ENCODE measurements around the gene PKNOX1.

DNA sequence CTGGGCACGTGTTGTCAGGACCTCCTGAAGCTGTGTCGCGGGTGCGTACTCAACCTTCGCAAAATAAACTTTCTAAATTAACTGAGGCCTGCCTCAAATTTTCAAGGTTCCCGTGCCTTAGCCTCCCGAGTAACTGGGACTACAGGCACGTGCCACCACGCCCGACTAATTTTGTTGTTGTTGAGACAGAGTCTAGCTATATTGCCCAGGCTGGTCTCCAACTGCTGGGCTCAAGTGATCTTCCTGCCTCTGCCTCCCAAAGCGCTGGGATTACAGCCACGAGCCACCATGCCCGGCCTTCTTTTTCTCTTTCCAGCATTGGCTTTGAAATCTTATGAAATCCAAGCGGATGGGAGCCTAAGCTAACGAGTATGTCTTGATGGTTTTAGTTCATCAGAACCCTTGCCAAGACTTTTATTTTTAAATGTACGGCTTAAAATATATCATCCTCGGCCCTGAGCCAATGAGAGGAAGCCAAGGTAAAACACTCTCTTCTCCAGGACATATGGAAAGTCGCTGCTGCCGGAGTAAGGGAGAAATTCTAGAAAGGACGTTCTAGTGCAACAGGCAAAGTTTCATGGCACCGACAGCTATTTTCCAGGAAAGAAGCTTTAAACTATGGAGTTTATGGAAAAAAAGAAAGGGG lies 36.3 kb upstream of the PKNOX1 start:
- TF ChIP-seq, protein P1, sequence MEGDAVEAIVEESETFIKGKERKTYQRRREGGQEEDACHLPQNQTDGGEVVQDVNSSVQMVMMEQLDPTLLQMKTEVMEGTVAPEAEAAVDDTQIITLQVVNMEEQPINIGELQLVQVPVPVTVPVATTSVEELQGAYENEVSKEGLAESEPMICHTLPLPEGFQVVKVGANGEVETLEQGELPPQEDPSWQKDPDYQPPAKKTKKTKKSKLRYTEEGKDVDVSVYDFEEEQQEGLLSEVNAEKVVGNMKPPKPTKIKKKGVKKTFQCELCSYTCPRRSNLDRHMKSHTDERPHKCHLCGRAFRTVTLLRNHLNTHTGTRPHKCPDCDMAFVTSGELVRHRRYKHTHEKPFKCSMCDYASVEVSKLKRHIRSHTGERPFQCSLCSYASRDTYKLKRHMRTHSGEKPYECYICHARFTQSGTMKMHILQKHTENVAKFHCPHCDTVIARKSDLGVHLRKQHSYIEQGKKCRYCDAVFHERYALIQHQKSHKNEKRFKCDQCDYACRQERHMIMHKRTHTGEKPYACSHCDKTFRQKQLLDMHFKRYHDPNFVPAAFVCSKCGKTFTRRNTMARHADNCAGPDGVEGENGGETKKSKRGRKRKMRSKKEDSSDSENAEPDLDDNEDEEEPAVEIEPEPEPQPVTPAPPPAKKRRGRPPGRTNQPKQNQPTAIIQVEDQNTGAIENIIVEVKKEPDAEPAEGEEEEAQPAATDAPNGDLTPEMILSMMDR (IDR thresholded peaks at IDR 0.05) = no peak
- no peak for TF ChIP-seq POLR2A (IDR thresholded peaks at IDR 0.05)
